ENCODE data around the gene MAP3K10.

- TF ChIP-seq POLR2AphosphoS5 (IDR thresholded peaks at IDR 0.05; ENCODE audit: borderline replicate concordance, low read depth, low read length) (no peak), EZH2 (IDR thresholded peaks at IDR 0.05) (no peak), FOXP2 (optimal IDR thresholded peaks at IDR 0.05; ENCODE audit: control extremely low read depth, extremely low read length, insufficient read depth) (no peak)
Observed at GRCh38 chr19:40157059-40157458, 34.2 kb upstream of the MAP3K10 start.

Data from SK-N-MC (cell line).